Measurements from ENCODE around the gene SLC25A41.

Gene SLC25A41

GRCh38 chr19:6433663-6434062 lies at the start of gene SLC25A41:
Gene SLC25A41 (minus strand): TSS chr19:6433763. CDS start chr19:6433693, 70 bp downstream.
- no peak for DNase-seq (ENCODE audit: insufficient read length, low spot score)
- TF ChIP-seq CTCF (IDR thresholded peaks at IDR 0.05; ENCODE audit: insufficient read depth, missing control alignments), result no peak
- FAIRE-seq, result no peak

GRCh38 chr19:6483235-6483634 lies 49.7 kb upstream of the SLC25A41 start:
- DNase-seq (ENCODE audit: insufficient read length, low spot score) (no peak), FAIRE-seq (no peak)
- TF ChIP-seq CTCF (IDR thresholded peaks at IDR 0.05; ENCODE audit: insufficient read depth, missing control alignments), result no peak

- DNase-seq (ENCODE audit: insufficient read length, low spot score) (no peak), FAIRE-seq (no peak)
- TF ChIP-seq CTCF (IDR thresholded peaks at IDR 0.05; ENCODE audit: insufficient read depth, missing control alignments), result no peak
Measured at GRCh38 chr19:6482343-6482686, 48.8 kb upstream of the SLC25A41 start.

- TF ChIP-seq CTCF (IDR thresholded peaks at IDR 0.05; ENCODE audit: insufficient read depth, missing control alignments), result peak; percentile 35
- no peak for DNase-seq (ENCODE audit: insufficient read length, low spot score)
- FAIRE-seq, result no peak
Measured at GRCh38 chr19:6481541-6482342, 48.2 kb upstream of the SLC25A41 start, which contains the start of gene DENND1C. Gene DENND1C (minus strand): TSS chr19:6481787. CDS start chr19:6481695, 92 bp downstream.

- no peak for FAIRE-seq
- DNase-seq (ENCODE audit: insufficient read length, low spot score), result no peak
- no peak for TF ChIP-seq CTCF (IDR thresholded peaks at IDR 0.05; ENCODE audit: insufficient read depth, missing control alignments)
Measured at GRCh38 chr19:6480848-6481415, 47.4 kb upstream of the SLC25A41 start.

GRCh38 chr19:6479836-6480398 lies 46.4 kb upstream of the SLC25A41 start:
- FAIRE-seq, result no peak
- no peak for TF ChIP-seq CTCF (IDR thresholded peaks at IDR 0.05; ENCODE audit: insufficient read depth, missing control alignments)
- DNase-seq (ENCODE audit: insufficient read length, low spot score), result no peak

GRCh38 chr19:6478815-6479214 lies 45.3 kb upstream of the SLC25A41 start:
- no peak for TF ChIP-seq CTCF (IDR thresholded peaks at IDR 0.05; ENCODE audit: insufficient read depth, missing control alignments)
- DNase-seq (ENCODE audit: insufficient read length, low spot score) (no peak), FAIRE-seq (no peak)

Measured in D721Med (cell line).